K562 (cell line): ENCODE measurements around the gene DNAJC6. TPM values are rescaled to one million over a fixed set of nuclear protein-coding genes. Genes with fewer than 3 reads are reported as not detected.

Experiments
- CXXC5 ChIP-seq: fragments of 250-450 bp; sonication (Bioruptor Pico); IDR thresholded peaks from 2 replicates; pipeline ENCODE4 v1.8.0; 2022; ENCODE audit warnings: inconsistent platforms, mild to moderate bottlenecking, moderate library complexity
- DACH1 ChIP-seq: fragments of 450-650 bp; IDR thresholded peaks from 2 replicates; pipeline ENCODE4 v1.6.1; 2018; ENCODE audit not compliant: partially characterized antibody
- FOSL1 ChIP-seq: fragments of 200-800 bp; sonication (Bioruptor generic); conservative IDR thresholded peaks from 2 replicates; pipeline ENCODE4 v1.6.1; 2016; ENCODE audit warnings: missing genetic modification characterization, missing compliant biosample characterization
- HDAC2 ChIP-seq: fragments of 450-650 bp; IDR thresholded peaks from 2 replicates; pipeline ENCODE4 v1.6.1; 2016; ENCODE audit warnings: mild to moderate bottlenecking
- KLF1 ChIP-seq: fragments of 450-650 bp; IDR thresholded peaks from 2 replicates; pipeline ENCODE4 v1.6.1; 2016; ENCODE audit warnings: missing genetic modification characterization, missing compliant biosample characterization
- KLF6 ChIP-seq: fragments of 250-450 bp; sonication (Bioruptor Pico); IDR thresholded peaks from 2 replicates; pipeline ENCODE4 v1.4.0; 2020; ENCODE audit warnings: mild to moderate bottlenecking, moderate library complexity, borderline replicate concordance
- MECOM ChIP-seq: fragments of 250-450 bp; sonication (Bioruptor Pico); IDR thresholded peaks from 2 replicates; pipeline ENCODE4 v1.8.0; 2022; ENCODE audit warnings: inconsistent platforms
- MYBL2 ChIP-seq, 2 experiments: fragments of 450-650 bp in 1 of 2; sonication (generic) in 1 of 2; formaldehyde crosslinking in 1 of 2; IDR thresholded peaks; 2 replicates each; pipeline versions ENCODE4 v1.6.1 to v1.8.1; 2017 to 2022; ENCODE audit warnings: borderline replicate concordance in 1 of 2, inconsistent platforms in 1 of 2, low read depth in 1 of 2, mild to moderate bottlenecking in 1 of 2, missing genetic modification reagents in 1 of 2, moderate library complexity in 1 of 2
- PHTF2 ChIP-seq: fragments of 250-450 bp; sonication (Bioruptor Pico); IDR thresholded peaks from 2 replicates; pipeline ENCODE4 v1.5.0; 2021; ENCODE audit warnings: mild to moderate bottlenecking
- RAD51 ChIP-seq: fragments of 450-650 bp; IDR thresholded peaks from 2 replicates; pipeline ENCODE4 v1.7.1; 2016; ENCODE audit warnings: low read depth, mild to moderate bottlenecking, borderline replicate concordance
- SMARCA4 ChIP-seq: fragments of 450-650 bp; IDR thresholded peaks from 2 replicates; pipeline ENCODE4 v1.6.1; 2016
- TCF7L2 ChIP-seq: fragments of 150-350 bp; IDR thresholded peaks from 2 replicates; pipeline ENCODE4 v1.6.1; 2016; ENCODE audit warnings: low read depth, mild to moderate bottlenecking, low read length, moderate library complexity
- ZFPM2 ChIP-seq: fragments of 250-450 bp; sonication (Bioruptor Pico); IDR thresholded peaks from 2 replicates; pipeline ENCODE4 v1.5.1; 2022; ENCODE audit warnings: mild to moderate bottlenecking
- ZNF134 ChIP-seq: fragments of 250-450 bp; sonication (Bioruptor Pico); conservative IDR thresholded peaks from 2 replicates; pipeline ENCODE4 v1.4.0; 2020
- ZNF165 ChIP-seq: fragments of 250-450 bp; sonication (Bioruptor Pico); IDR thresholded peaks from 2 replicates; pipeline ENCODE4 v1.4.0; 2020; ENCODE audit warnings: borderline replicate concordance
- polyA plus RNA-seq, 8 experiments: library from polyadenylated mRNA; depleted of rRNA in 4 of 8; stranded (reverse) in 5 of 8; unstranded in 3 of 8; fragments of >200 nt; fragmentation: Nextera tagmentation in 2 of 8; fragmentation: Illumina TruSeq in 1 of 8; extraction: Ambion mirVana in 2 of 8; extraction: Trizol in 1 of 8; gene quantifications; 2 replicates each; pipeline versions ENCODE4 v1.2.1 to v1.2.3, GENCODE V29; 2011 to 2014; ENCODE audit warnings: inconsistent platforms in 1 of 8, missing spikeins in 1 of 8
- total RNA-seq, 7 experiments: library from RNA; depleted of rRNA in 6 of 7; stranded (reverse); fragments of >200 nt in 6 of 7; fragmentation: Illumina TruSeq in 2 of 7; extraction: Trizol in 2 of 7; gene quantifications; 2 replicates each; pipeline versions ENCODE4 v1.2.1 to v1.2.3, GENCODE V29; 2011 to 2021; ENCODE audit warnings: low replicate concordance in 1 of 7
- TF ChIP-seq, protein P1 (sequence below): fragments of 250-450 bp; sonication (Bioruptor Pico); IDR thresholded peaks from 2 replicates; pipeline ENCODE4 v1.4.0; 2020; ENCODE audit warnings: borderline replicate concordance
- TF ChIP-seq, protein P2 (sequence below), 2 experiments: fragments of 150-350 bp in 1 of 2; IDR thresholded peaks; 2 replicates each; pipeline ENCODE4 v1.6.1; 2012 to 2016; ENCODE audit warnings: low read depth in 2 of 2, low read length in 2 of 2, mild to moderate bottlenecking in 1 of 2, moderate library complexity in 1 of 2
- TF ChIP-seq, protein P3 (sequence below): fragments of 450-650 bp; conservative IDR thresholded peaks from 2 replicates; pipeline ENCODE4 v1.6.1; 2016; ENCODE audit warnings: missing genetic modification characterization, low read depth, mild to moderate bottlenecking, missing compliant biosample characterization, moderate library complexity
- TF ChIP-seq, protein P4 (sequence below): fragments of 450-650 bp; formaldehyde crosslinking; IDR thresholded peaks from 2 replicates; pipeline ENCODE4 v1.4.0; 2022; ENCODE audit warnings: missing genetic modification characterization

Gene DNAJC6
- total and polyA plus RNA-seq, 9 of the 15 experiments (the other 6 are each of a cell fraction or from before 2014, with no cell fraction given) = 6.7 to 78.7 (median 28.0) TPM

DNA sequence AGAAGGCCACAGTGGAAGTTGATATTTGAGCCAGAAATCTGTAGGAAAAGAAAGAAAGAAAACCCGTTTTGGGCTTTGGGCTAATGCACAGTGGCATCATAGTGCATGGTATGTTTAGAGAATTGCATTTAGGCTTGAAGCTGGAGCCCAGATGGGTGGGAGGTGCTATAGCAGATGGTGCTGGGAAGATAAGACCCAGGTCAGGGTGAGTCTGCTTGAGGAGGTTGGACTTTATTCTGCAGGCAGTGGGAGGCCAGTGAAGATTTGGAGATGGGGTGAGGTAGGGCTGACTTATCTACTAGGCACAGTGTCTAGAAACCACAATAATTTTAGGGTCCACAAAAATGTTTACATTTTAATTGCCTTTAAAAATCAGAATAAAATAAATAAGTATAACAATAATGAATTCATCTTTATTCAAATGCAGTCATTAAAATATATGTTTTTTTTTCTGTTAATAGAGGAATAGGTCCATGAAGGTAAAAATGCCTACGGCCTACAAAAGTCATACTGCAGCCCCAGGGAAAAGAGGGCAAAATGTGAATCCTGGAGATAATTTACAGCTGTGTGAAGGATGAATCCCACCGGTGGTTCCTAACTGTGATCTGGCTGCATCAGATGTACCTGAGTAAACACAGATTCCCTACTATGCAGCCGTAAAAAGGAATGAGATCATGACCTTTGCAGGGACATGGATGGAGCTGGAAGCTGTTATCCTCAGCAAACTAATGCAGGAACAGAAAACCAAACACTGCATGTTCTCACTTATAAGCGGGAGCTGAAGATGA is 8.7 kb downstream of the DNAJC6 start (continued):
- TF ChIP-seq TCF7L2 (no peak), SMARCA4 (peak; percentile 98), RAD51 (peak; percentile 30; the same call in 1 of the 2 replicates), KLF1 (tag) (no peak), DACH1 (peak; percentile 64), MECOM (CRISPR knock-in tag) (peak; percentile 63), CXXC5 (CRISPR knock-in tag) (0 out of 2 replicates have a peak, but pooled peaks have one; percentile 46), KLF6 (no peak), ZNF165 (CRISPR knock-in tag) (no peak), HDAC2 (peak; percentile 82), ZFPM2 (CRISPR knock-in tag) (no peak), FOSL1 (tag) (peak; percentile 79), MYBL2 (IDR thresholded peaks at IDR 0.05; ENCODE audit: low read depth) (no peak; the same call in 1 of the 2 replicates), MYBL2 (CRISPR knock-in tag; IDR thresholded peaks at IDR 0.05; ENCODE audit: borderline replicate concordance) (no peak), PHTF2 (CRISPR knock-in tag) (no peak), ZNF134 (peak; percentile 63; the same call in 1 of the 2 replicates)
- TF ChIP-seq, protein P1, sequence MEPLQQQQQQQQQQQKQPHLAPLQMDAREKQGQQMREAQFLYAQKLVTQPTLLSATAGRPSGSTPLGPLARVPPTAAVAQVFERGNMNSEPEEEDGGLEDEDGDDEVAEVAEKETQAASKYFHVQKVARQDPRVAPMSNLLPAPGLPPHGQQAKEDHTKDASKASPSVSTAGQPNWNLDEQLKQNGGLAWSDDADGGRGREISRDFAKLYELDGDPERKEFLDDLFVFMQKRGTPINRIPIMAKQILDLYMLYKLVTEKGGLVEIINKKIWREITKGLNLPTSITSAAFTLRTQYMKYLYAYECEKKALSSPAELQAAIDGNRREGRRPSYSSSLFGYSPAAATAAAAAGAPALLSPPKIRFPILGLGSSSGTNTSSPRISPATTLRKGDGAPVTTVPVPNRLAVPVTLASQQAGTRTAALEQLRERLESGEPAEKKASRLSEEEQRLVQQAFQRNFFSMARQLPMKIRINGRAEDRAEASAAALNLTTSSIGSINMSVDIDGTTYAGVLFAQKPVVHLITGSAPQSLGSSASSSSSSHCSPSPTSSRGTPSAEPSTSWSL (CRISPR knock-in tag) = no peak
- TF ChIP-seq, protein P2, sequence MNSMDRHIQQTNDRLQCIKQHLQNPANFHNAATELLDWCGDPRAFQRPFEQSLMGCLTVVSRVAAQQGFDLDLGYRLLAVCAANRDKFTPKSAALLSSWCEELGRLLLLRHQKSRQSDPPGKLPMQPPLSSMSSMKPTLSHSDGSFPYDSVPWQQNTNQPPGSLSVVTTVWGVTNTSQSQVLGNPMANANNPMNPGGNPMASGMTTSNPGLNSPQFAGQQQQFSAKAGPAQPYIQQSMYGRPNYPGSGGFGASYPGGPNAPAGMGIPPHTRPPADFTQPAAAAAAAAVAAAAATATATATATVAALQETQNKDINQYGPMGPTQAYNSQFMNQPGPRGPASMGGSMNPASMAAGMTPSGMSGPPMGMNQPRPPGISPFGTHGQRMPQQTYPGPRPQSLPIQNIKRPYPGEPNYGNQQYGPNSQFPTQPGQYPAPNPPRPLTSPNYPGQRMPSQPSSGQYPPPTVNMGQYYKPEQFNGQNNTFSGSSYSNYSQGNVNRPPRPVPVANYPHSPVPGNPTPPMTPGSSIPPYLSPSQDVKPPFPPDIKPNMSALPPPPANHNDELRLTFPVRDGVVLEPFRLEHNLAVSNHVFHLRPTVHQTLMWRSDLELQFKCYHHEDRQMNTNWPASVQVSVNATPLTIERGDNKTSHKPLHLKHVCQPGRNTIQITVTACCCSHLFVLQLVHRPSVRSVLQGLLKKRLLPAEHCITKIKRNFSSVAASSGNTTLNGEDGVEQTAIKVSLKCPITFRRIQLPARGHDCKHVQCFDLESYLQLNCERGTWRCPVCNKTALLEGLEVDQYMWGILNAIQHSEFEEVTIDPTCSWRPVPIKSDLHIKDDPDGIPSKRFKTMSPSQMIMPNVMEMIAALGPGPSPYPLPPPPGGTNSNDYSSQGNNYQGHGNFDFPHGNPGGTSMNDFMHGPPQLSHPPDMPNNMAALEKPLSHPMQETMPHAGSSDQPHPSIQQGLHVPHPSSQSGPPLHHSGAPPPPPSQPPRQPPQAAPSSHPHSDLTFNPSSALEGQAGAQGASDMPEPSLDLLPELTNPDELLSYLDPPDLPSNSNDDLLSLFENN (IDR thresholded peaks at IDR 0.05; ENCODE audit: low read depth in 2 of 2, low read length in 2 of 2) = peak in 1 of 2 experiments; percentile 78; a peak in 2 of 4 replicates
- TF ChIP-seq, protein P3, sequence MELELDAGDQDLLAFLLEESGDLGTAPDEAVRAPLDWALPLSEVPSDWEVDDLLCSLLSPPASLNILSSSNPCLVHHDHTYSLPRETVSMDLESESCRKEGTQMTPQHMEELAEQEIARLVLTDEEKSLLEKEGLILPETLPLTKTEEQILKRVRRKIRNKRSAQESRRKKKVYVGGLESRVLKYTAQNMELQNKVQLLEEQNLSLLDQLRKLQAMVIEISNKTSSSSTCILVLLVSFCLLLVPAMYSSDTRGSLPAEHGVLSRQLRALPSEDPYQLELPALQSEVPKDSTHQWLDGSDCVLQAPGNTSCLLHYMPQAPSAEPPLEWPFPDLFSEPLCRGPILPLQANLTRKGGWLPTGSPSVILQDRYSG (tag) = 0 out of 2 replicates have a peak, but pooled peaks have one; percentile 54
- TF ChIP-seq, protein P4, sequence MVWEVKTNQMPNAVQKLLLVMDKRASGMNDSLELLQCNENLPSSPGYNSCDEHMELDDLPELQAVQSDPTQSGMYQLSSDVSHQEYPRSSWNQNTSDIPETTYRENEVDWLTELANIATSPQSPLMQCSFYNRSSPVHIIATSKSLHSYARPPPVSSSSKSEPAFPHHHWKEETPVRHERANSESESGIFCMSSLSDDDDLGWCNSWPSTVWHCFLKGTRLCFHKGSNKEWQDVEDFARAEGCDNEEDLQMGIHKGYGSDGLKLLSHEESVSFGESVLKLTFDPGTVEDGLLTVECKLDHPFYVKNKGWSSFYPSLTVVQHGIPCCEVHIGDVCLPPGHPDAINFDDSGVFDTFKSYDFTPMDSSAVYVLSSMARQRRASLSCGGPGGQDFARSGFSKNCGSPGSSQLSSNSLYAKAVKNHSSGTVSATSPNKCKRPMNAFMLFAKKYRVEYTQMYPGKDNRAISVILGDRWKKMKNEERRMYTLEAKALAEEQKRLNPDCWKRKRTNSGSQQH (CRISPR knock-in tag) = peak; percentile 58; the same call in 1 of the 2 replicates
